ENCODE results near the gene DYTN.

- TF ChIP-seq EZH2 (IDR thresholded peaks at IDR 0.05; ENCODE audit: borderline replicate concordance, low read depth, low read length, severe bottlenecking) (no peak), CTCF (IDR thresholded peaks at IDR 0.05; ENCODE audit: extremely low read depth in 1 of 2, insufficient read depth in 1 of 2, low read depth in 1 of 2, low read length in 2 of 2) (no peak), POLR2A (IDR thresholded peaks at IDR 0.05; ENCODE audit: low read depth, low read length) (no peak), JUN (IDR thresholded peaks at IDR 0.05; ENCODE audit: borderline replicate concordance, insufficient read depth, insufficient read length, low read depth) (no peak), POLR2AphosphoS5 (IDR thresholded peaks at IDR 0.05; ENCODE audit: insufficient read depth, low read depth, low read length) (no peak), GATA2 (IDR thresholded peaks at IDR 0.05; ENCODE audit: insufficient read depth, insufficient read length, low read depth, low read length) (no peak), MYC (IDR thresholded peaks at IDR 0.05; ENCODE audit: low read depth, low read length) (no peak), FOS (IDR thresholded peaks at IDR 0.05; ENCODE audit: borderline replicate concordance, insufficient read depth, low read length) (no peak), MAX (IDR thresholded peaks at IDR 0.05; ENCODE audit: insufficient read depth, insufficient read length) (no peak)
These were observed 102.6 kb downstream of the DYTN start for GRCh38 chr2:206615417-206616089.

All from endothelial cell of umbilical vein (primary cell).